Measurements from ENCODE around the gene SRGAP2C.
"Not testable (repeated sequence)": the region's sequence is repeated elsewhere in the genome, so short reads cannot be mapped to it uniquely, and the experiment has no call there.

SRGAP2C gene

DNA sequence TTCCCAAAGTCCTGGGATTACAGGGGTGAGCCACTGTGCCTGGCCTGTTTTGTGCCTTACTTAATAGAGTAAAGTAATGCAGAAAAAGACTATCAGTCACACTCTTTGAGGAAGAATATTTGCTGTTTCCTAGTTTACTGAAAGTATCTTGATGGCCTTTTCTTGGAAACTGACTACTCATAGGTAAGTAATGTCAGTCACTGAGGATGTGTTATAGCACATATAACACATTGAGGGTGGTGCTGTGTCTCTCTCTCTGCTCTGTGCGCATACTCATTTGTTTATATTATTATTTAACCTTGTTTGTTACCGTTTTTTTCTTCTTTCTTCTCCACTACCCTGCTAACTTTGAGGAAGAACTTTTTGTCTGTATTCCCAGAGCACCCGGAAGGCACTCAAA is 93.4 kb downstream of the SRGAP2C start:
- not testable (repeated sequence) for DNase-seq (ENCODE audit: extremely low read depth in 1 of 2, low read depth in 1 of 2)

DNA sequence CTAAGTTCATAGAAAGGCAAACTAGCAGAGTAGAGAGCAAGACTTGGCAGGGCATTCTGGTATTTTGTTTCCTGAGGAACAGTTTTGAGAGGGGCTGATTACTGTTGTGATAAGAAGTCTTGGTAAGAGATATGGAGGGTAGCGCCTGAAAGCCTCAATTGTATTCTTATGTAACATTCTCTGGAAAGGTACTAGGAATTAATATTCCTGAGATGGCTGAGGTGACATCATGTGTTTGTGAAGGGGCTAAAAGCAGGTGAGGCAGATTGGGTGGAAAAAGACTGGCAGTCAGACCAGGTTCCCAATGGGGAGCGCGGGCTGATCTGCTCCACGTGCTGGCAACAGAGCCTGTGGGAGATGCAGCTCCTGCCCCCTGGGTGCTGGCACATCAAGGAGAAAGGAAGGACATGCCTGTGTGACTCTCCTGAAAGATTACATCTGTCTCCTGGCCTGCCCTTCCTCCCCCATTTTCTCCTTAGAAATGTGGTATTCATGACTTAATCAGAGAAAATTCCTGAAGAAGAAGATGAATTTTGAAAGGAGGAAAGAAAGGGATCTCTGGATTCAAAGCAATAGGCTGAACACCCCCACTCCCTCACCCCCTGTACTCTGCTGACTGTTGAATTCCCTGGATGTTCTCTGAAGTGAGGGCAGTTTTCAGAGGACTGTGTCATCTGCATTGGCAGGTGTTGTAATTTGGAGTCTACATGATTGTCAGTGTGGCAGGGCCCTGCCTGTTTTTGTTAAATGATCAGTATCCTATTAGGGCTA is 94.2 kb downstream of the SRGAP2C start:
- not testable (repeated sequence) for DNase-seq (ENCODE audit: extremely low read depth in 1 of 2, low read depth in 1 of 2)

DNA sequence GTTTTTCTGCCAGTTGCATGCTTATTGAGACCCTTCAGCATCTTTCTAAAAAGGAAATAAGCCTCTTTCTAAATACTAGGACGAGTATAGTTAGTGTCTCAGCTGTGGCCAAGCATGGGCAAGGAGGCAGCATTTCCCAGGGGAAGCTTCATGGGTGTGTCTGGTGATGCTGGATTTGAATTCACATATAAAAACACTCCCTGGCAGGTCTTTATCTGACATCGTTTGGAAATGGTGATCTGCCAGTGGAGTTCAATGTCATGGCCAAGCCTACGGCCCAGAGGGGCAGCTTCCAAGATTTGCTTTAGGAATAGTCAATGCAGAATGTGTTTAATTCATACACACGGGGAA is 94.7 kb downstream of the SRGAP2C start:
- not testable (repeated sequence) for DNase-seq (ENCODE audit: extremely low read depth in 1 of 2, low read depth in 1 of 2)

DNA sequence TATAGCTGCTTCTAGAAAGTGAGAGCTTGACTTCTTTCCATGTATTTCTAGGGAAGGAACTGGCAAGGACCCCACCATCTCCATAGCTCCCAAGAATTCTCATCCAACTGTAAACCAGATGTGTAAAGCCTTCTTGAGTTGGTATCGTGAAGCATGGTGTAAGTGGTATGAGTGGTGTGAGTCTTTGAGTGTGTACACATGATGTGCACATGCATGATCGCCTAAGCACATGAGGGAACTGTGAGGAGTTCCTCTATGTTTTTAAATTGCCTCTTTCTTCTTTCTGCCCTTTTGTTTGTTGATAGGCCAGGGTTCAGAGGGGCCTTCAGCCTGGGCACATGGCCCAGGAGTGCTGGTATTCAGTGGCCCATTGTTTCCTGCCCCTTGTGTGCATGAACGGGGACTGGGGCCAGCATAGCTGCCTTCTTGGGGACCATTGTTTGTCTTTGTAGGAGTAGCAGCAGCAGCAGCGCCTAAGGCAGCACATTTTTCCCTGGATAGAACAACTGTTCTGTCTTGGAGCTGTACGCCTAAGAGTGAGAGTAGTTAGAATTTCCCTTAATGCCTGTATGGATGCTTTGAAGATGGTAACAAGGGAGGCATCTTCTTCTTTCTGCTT is 96.0 kb downstream of the SRGAP2C start:
- DNase-seq (ENCODE audit: extremely low read depth in 1 of 2, low read depth in 1 of 2), result not testable (repeated sequence)

DNA sequence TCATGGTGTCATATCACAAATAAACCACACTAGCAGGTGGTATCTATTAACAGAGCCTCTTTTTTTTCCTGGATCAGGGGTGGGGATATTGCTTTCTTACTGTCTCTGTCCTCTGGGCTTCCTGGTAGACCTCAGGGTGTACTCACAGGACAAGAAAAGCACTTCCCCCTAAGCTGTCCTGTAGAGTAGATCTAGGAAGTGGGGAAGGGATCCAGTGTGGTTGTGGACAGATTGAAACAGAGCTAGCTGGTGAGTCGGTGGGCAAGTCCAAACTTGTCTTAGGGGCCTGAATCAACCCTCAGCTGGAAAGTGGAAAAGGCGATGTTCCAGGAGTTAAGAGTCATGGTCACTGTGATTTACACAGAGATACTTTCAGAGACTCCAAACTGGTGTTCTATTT is 96.7 kb downstream of the SRGAP2C start:
- not testable (repeated sequence) for DNase-seq (ENCODE audit: extremely low read depth in 1 of 2, low read depth in 1 of 2)

DNA sequence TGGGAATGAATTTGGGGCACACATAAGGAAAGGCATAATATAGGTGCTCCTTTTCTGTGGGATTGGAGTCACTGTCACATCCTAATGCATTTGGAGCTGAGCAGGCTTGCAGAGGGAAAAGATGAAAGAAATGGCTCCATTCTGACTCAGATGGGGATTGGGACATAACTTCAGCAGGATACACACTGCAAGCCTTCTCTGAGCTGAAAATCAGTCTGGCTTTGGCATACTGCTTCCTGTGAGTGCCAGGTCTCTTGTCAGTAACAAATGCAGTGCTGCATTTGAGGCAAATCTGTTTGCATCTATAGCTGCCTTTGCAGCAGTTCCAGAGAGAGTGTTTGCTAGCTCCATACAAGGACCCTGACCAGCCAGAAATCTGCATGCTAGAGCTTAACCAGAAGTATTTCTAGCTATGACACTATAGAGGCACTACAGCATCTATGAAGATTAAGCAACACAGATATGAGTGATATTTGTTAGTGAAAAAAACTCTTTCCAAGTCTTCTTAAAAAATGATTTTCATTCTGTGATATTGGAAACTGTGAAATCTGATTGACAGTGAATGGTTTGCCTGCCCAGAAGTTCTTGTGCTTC is 98.9 kb downstream of the SRGAP2C start:
- not testable (repeated sequence) for DNase-seq (ENCODE audit: extremely low read depth in 1 of 2, low read depth in 1 of 2)

DNA sequence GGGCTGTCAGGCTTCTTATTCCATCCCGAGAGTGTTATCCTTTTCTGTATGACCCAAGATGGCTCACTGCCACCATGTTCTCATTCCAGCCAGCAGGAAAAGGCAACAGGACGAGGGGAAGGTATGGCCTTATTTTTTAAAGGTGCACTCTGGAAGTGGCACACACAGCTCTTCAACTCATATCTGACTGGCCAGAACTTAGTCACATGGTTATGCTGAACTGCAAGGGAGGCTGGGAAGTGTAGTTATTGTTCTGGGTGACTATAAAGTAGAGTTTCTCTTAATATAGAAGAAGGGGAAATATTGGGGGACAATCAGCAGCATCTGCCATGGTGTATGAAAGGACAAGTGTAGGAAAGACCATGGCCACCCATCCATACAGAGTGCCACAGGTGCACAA is 107.8 kb downstream of the SRGAP2C start:
- not testable (repeated sequence) for DNase-seq (ENCODE audit: extremely low read depth in 1 of 2, low read depth in 1 of 2)

DNA sequence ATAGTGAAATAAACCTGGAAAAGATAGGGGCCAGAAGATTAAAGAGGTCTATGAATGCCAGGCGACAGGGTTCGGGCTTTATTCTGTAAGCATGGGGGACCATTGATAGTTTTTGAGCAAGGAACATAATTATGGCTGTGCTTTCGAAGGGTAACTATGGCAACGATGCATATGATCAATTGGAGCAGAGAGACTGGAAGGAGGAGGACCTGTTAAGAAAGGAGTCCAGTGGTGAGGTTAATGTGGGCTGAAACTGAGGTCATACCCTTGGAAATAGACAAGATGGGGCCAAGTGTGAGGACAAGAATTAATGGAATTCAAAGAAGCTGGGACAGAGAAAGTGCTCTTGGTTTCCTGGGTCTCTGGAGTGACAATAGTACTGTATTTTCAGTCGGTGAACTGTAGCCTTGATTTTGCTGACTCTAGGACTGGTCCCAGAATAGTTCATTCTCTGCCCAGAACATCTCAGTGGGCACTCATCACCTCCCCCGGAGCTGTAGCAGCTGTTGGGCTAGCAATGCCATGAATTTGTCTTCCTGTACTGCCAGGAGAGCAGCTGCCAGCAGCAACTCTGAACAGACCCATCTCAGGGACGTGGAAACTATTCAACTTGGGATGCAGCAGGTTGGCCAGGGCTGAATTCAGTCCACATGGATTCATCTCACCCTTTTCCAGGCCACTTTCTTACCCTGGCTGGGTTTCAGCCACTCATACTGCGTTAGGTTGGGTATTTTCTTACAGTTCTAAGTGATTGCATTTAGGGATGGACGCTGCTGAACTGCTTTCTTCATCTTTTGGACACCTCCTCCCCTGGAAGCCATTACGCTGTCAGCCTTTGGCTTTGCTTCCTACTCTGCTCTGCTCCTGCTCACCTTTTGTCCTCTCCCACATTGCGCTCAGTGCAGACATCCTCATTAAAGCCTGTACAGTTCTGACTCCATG is 108.8 kb downstream of the SRGAP2C start:
- not testable (repeated sequence) for DNase-seq (ENCODE audit: extremely low read depth in 1 of 2, low read depth in 1 of 2)

DNA sequence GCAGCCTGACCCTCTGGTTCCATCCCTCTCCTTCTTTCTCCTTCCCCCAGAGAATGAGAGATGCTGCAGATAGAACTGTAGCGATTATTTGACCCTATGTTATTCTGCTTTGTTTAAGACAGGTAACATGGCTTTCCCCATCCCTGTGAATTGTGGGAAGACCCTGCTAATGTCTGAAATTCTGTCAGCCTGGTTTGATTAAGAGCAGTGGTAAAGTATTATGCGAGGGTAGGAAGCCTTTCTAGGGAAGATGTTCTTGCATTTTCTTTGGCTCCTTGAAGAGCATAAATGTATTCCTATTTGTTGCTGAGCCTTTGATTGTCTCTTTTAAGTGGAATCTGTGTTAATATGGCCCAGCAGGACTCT is 109.4 kb downstream of the SRGAP2C start:
- DNase-seq (ENCODE audit: extremely low read depth in 1 of 2, low read depth in 1 of 2), result not testable (repeated sequence)

DNA sequence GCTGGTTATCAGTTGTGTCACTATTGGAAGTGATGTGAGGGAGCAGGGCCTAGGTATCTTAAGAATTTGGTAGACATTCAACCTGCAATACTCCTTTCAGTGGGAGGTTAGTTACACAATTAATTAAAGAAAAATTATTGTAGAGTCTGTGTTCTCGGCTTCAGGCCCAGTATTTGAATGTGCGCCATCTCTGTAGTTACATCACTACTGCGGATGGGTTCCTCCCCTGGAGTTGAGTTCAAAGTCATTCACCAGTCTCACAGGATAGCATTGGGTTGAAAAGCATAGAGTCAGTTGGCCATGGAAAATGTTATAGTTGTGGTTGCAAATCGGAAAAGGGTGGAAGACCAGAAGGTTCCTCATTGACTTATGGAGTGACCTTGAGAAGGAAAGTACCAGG is 111.8 kb downstream of the SRGAP2C start:
- not testable (repeated sequence) for DNase-seq (ENCODE audit: extremely low read depth in 1 of 2, low read depth in 1 of 2)

DNA sequence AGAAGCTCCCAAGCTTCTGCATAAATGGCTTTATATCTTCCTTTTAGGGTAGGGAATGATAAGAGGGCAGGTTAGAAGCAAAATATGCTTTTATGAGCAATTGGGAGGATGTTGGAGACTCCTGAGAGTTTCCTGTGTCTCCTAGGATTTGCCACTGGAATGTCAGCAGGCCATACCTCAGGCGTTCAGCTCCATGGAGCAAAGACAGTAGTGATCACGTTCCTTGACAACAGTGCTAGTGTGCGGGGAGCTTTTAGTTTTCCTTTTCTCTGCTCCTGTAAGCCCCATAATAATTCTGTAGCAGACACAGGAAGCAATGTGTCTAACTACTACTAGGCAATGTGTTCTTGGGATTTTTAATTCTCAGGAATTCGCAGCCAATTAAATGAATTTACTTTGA is 113.8 kb downstream of the SRGAP2C start:
- not testable (repeated sequence) for DNase-seq (ENCODE audit: extremely low read depth in 1 of 2, low read depth in 1 of 2)

DNA sequence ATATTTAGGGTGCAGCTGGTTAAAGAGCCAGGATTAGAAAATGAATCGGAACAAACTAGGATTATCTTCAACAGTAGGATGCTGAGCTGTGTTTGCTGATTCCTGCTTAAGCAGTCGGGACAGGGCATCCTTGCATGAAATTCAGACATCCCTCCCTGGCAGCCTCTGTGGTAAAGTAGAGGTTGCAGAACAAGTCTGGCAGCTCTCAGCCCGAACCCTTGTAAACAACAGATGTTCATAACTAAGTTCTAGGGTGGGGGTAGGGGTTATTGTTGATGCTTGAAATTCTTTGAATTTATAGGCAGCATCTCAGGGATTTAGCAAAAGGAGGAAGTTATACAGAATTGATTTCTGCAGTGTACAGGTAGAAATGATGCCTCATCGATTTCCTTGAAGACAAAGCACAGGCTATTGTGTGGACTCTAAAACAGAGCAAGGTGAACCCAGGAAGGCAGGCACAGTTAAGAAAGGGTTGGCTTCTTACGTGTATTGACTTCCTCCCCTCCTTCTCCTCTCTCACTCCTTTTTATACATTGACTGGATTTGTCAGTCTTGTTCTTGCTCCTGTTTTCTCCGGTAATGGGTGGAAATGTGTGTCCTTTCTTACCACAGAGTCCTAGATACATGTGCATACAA is 114.9 kb downstream of the SRGAP2C start:
- DNase-seq (ENCODE audit: extremely low read depth in 1 of 2, low read depth in 1 of 2), result not testable (repeated sequence)

DNA sequence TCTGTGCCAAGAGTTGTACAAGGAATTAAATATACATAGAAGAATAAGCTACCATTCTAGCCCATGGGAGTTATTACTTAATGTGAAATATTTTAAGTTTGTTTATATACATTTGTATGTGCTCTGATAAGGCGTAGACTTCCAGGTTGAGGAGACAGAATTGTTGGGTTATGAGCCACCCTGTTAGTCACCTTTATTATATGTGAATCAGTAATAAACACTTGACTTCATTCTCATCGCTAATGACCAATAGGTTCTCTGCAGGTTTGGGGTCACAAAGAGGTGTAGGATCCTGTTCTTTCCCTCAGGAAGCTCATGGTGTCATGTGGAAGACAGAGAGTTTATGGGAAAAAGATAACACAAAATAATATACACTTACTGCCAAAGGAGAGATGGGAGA is 117.1 kb downstream of the SRGAP2C start:
- DNase-seq (ENCODE audit: extremely low read depth in 1 of 2, low read depth in 1 of 2), result not testable (repeated sequence)

DNA sequence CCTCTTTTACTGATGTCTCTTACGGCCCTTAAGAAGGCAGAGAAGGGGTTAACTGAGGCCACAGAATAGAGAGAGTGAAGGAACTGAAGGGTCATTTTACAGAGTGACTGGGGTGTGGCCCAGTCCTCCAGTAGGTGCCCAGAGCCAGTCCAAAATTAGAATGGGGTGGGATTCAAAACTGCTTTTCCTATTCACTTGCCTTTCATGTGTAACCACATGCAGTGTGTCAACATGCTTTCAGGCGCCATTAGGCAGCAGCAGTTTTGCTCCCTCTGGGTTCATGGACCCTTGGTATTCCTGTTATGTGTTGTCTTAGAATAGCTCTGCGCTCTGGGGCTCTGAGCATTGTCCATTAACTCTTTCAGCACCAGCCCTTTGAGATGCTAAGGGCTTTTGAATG is 123.0 kb downstream of the SRGAP2C start:
- DNase-seq (ENCODE audit: extremely low read depth in 1 of 2, low read depth in 1 of 2), result not testable (repeated sequence)

DNA sequence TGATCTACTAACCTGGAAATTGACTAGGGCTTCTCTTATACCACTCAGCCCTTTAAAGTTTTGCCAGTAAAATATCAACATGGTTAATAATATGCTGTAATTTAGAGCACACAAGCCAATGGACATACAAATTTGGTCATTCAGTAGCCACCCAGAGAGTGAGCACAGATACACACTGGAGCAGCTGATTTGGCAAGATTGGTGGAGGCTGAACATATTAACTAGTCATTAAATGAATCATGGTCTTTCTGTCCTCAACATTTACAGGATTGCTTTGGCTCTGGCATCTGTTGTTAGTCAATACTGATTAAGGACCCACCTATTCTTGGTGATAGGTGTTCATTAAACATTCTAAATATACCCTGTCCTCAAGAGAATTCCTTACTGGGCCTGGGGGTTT is 130.7 kb downstream of the SRGAP2C start:
- not testable (repeated sequence) for DNase-seq (ENCODE audit: extremely low read depth in 1 of 2, low read depth in 1 of 2)

DNA sequence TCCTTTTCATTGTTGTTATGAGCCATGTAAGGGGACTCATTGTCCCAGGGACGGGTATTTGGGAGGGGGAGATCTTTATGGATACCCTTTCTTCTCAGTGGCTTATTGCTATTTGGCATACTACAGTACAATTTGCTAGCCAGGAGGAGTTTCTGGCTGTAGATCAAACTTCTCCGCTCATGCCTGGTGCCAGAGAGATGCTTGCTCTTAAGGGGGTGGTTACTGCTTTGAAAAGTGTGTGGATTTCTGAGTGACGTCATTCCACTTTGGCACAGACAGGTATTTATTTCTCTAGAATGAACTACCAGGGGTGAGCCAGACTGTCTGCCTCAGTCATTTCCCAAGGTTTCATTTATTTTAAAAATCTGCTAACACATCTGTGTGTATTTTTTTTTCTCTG is 131.3 kb downstream of the SRGAP2C start:
- DNase-seq (ENCODE audit: extremely low read depth in 1 of 2, low read depth in 1 of 2), result not testable (repeated sequence)

DNA sequence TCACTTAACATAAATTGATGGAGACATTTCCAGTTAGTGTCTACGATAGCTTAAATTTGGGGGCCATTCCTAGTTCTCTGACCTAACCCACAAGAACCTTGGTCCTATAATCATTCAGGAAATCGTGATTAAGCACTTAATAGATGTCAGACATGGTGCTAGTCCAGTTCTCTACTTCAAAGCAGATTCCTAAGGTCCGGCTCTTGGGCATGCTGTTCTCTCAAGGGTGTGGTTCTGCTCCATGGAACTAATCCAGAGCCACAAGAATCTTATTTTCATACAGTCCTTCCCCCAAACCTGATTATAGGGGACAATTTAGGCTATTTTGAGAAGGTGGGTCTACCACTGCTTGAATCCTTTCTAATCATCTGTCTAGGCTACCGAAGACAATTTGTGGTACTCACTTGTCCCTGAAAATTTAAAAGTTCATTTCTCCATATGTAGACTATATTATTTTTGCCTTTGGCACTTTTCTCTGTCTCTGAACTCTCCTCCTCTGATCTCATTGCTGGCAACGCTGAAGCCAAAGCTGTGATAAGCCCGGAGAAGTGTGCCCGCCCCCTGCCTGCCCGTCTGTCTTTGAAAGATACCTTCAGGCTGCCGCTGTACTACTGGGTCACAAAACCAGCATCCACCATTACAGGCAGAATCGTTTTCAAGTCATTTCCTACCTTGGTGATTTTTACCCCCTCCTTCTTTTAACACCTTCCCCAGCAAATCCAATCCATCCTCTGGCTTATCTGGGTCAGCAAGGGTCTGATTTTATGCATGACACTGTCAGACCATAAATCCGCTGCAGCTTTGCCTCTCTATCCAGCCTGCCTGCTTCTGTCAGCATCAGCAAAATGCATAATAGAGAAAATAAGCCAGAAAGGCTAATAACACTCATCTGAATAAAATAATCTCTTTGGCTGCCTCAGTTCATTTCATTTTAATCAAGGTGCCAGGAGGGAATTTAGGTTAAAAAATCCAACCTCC is 133.0 kb downstream of the SRGAP2C start:
- not testable (repeated sequence) for DNase-seq (ENCODE audit: extremely low read depth in 1 of 2, low read depth in 1 of 2)

DNA sequence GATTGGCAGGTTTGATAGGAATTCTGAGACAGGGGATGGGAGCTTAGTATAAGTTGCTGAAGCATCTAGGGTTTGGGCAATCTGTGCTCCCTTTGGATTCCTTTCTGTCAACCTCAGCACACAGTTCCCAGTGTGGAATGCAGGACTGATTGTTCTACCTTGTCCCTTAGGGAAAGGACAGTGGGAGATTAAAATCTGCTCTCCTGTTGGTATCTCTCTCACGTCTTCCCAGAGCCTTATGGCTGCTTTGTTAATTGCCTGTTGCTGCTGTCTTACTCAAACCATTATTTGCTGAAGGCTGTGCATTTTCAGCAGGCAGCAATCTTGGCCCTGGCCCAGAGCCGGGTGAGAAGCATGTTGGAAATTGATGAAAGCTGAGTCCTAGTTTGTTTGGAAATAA is 133.9 kb downstream of the SRGAP2C start:
- DNase-seq (ENCODE audit: extremely low read depth in 1 of 2, low read depth in 1 of 2), result not testable (repeated sequence)

DNA sequence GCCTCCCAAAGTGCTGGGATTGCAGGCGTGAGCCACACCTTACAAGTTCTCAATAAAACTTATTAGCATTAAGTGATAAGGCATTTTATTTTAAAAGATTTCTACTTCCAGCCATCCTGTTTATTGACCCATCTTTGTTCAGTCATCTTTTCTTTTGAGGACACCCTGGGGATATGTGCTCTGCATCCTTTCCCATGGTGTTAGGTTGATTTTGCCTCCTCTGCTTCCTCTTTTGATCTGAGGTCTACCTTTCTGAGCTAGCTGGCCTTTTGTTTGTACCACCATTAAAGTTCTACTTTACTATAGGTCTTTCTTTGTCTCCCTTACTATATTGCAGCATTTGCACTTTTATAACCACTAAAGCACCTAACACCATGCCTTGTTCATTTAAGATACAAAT is 136.9 kb downstream of the SRGAP2C start:
- DNase-seq (ENCODE audit: extremely low read depth in 1 of 2, low read depth in 1 of 2), result not testable (repeated sequence)
